ENCODE measurements around the gene CIPC.
A peak's percentile ranks its signal among the peaks of the same experiment; 100 is the strongest.

The CIPC gene

GRCh38 chr14:77128414-77128891 is 30.4 kb downstream of the CIPC start:
- no peak for DNase-seq

GRCh38 chr14:77130386-77130785 is 32.3 kb downstream of the CIPC start:
- DNase-seq: no peak

GRCh38 chr14:77131206-77131605 is 33.1 kb downstream of the CIPC start:
- DNase-seq: no peak

GRCh38 chr14:77131871-77132486 is 33.9 kb downstream of the CIPC start:
- DNase-seq: no peak

GRCh38 chr14:77133720-77134338 is 35.8 kb downstream of the CIPC start:
- no peak for DNase-seq

GRCh38 chr14:77139022-77139421 is 41.0 kb downstream of the CIPC start:
- DNase-seq: no peak

- DNase-seq: peak; percentile 39 to 70
These were observed 41.7 kb downstream of the CIPC start for GRCh38 chr14:77139540-77140358.

- DNase-seq: no peak
These were observed 42.5 kb downstream of the CIPC start for GRCh38 chr14:77140359-77141213.

- peak; percentile 52 to 72 for DNase-seq
These were observed 43.4 kb downstream of the CIPC start, which contains the start of gene ZDHHC22 for GRCh38 chr14:77141214-77142004. Gene ZDHHC22, minus strand, starts transcription at chr14:77141791. Its CDS starts 2,053 bp downstream, at chr14:77139738.

GRCh38 chr14:77142005-77142800 is 44.1 kb downstream of the CIPC start:
- DNase-seq: no peak

- DNase-seq: peak; percentile 36 to 43
These were observed 45.0 kb downstream of the CIPC start for GRCh38 chr14:77143071-77143470.

GRCh38 chr14:77144412-77145115 is 46.5 kb downstream of the CIPC start:
- no peak for DNase-seq

- no peak for DNase-seq
These were observed 48.1 kb downstream of the CIPC start for GRCh38 chr14:77145975-77146740.

- DNase-seq: peak; percentile 48 to 57
These were observed 50.6 kb downstream of the CIPC start for GRCh38 chr14:77148510-77149231.

- peak; percentile 36 to 55 for DNase-seq
These were observed 53.2 kb downstream of the CIPC start for GRCh38 chr14:77151245-77151644.

GRCh38 chr14:77151918-77152588 is 54.0 kb downstream of the CIPC start:
- DNase-seq: peak; percentile 54 to 58

- no peak for DNase-seq
These were observed 55.7 kb downstream of the CIPC start for GRCh38 chr14:77153802-77154201.

GRCh38 chr14:77154421-77154820 is 56.4 kb downstream of the CIPC start:
- DNase-seq: peak in 1 of 2 experiments; percentile 13

Measured in SHP77 (cell line).